CD4-positive, alpha-beta T cell treated with Interleukin-17A for 4 hours (primary cell): ENCODE results near the gene SLC30A3.
"Not testable (repeated sequence)": the region's sequence is repeated elsewhere in the genome, so short reads cannot be mapped to it uniquely, and the experiment has no call there.

Experiments used
- DNase-seq: peaks from one replicate; pipeline ENCODE4 v3.0.0-alpha.2; 2020; ENCODE audit warnings: mixed read lengths

The SLC30A3 gene

DNA sequence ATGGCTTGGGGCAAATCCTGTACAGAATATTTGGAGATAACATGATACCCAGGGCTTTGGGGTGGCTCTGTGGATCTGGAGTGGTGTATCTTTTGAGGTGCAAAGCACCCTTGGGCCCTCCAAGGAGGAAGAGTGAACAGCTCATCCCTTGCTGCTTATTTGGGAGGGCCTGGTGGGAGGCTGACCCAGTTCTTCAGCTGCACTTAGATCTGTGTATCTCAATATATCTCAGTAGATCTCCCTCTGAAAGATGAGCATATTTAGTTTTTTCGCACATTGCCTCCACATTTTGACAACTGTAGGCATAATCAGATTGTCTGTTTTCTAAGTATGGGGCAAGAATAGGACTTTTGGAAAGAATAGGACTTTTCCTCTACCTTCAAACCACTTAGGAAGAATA, 22.1 kb upstream of the SLC30A3 start:
- DNase-seq, result no peak

GRCh38 chr2:27282892-27283291, 20.0 kb upstream of the SLC30A3 start:
- no peak for DNase-seq

GRCh38 chr2:27281855-27282559, 19.2 kb upstream of the SLC30A3 start, which contains the start of gene TRIM54:
TSS of gene TRIM54 (plus strand) at chr2:27282429. CDS start at chr2:27282732, 303 bp downstream.
- no peak for DNase-seq

DNA sequence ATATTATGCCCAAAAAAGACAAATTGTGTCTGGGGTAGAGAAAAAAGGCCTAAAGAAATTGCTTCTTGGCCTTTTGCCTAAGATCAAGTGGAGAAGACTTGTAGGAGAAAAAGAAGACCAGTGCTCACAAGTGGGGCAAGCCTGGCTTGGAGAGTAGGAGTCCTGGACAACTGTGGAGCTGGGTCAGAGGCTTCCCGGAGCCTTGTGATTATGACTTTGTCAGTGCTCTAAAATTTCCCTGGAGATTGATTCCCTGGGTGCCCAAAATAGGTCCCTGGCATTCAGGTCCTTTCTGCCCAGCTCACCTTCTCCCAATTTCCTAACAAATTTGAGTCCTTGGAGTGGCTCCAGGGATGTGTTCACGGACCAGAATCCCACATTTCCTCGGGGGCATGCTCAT, 18.6 kb upstream of the SLC30A3 start:
- no peak for DNase-seq

DNA sequence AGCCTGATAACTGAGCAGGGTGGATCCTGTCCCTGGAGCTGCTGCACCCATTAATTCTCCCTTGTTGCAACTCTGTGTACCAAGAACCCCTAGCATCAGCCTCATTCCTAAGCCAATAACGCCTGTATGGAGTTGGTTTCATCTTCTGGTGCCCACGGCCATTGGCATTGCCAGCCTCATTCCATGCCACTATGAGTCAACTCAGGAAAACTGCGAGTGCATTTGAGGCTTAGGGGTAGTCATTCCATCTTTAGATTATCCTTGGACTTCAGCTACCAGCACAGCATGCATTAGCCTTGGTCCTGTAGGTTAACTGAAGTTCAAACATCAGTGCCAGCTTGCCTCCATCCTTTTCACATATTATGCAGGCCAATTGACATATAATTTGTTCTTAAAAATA, 18.0 kb upstream of the SLC30A3 start:
- DNase-seq, result no peak

DNA sequence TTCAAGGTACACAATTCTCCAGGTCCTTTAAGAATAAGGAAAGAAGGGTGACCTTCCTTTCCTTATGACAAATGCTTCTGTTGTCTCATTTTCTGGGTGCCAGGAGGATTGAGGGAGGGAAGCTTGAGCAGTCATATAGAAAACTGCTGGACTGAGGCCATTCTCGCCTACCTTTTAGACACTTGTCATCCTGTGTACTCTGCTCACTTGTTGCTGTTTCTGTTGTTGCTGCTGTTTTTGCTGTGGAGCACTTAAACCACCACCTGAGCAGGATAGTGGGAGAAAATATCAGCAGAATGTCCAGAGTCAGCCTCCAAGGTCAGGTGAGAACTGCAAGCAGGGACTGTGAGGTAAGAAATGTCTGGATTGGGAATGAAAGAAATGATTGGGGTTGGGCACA, 15.2 kb upstream of the SLC30A3 start:
- no peak for DNase-seq

DNA sequence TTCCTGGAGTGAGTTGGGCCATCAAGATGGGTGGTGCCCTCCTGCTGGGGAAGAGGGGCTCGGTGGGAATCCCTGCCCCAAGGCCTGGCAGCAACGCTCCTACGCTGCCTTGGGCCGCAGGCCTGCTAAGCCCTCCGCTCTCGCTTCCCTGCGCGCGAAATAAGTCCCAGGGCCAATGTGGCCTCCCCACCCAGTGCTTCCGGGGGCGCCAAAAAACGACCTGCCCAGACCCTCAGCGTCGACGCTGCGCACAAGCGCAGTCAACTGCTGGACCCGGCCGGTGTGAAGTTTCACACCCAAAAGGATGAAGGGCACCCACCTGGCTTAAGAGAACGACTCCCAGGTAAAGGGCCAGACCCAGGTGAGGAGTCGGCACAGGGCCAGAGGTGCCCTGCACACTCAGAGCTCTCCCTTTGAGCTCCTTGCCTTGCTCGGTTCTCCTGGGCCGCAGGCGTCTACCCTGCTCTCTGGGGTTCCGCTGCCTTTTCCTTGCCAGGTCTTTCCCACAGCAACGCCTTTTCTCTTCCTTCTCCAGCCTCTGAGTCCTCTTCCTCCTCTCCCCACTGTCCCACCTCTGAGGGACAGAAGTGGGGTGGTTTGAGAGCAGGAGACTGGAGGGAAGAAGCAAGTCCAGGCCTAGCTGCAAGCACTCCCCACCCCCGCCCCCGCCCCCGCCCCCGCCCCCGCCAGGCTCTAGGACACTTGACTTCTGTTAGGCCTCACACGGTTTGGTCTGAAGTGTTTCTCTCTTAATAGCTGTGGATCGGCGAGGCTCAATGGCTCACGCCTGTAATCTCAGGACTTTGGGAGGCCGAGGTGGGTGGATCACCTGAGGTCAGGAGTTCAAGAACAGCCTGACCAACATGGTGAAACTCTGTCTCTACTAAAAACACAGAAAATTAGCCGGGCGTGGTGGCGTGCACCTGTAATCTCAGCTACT, 12.6 kb upstream of the SLC30A3 start, which contains the start of gene DNAJC5G:
DNAJC5G (plus strand) TSS at position 223 of the 940 bp plus-strand sequence. CDS start 1,296 bp downstream, outside the sequence.
- no peak for DNase-seq

- not testable (repeated sequence) for DNase-seq
Measured at GRCh38 chr2:27272537-27273522, 10.0 kb upstream of the SLC30A3 start.

GRCh38 chr2:27271631-27272340, 8.9 kb upstream of the SLC30A3 start:
- no peak for DNase-seq

DNA sequence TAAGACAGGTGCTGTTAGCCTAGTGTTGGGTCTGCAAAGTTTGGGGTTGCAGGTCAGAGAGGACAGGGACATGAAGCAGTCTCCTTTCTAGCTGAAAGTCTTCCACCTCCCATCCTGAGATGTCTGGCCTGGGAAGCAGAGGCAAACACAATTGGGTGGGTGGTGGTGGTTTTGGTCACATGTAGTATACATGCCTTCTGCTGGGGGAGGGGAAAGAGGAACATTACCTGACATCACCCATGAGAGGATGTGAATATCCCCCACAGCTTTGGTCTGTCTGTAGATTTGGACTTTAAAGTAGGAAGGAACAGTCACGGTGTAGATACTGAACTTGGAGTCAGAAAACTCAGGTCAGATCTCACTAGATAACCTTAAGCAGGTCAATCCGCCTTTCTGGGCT, 7.8 kb upstream of the SLC30A3 start:
- no peak for DNase-seq

DNA sequence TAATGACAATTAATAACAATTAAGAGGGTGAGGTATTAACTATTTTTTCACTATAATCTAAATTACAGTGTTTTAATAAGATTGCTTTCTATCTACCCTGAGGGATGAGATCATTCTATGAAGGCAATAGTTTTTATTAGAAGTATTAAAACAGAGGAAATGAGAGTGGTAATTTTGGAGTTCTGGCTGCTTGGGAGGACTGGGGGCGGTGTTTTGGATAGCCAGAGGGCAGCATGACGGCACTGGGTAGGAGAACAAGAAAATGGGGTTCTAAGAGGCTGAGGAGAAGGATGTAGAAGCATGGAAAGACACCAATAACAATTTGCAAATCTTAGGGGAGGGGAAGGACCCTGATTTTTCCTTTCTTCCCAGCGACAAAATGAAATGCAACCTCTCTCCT, 7.3 kb upstream of the SLC30A3 start:
- no peak for DNase-seq

DNA sequence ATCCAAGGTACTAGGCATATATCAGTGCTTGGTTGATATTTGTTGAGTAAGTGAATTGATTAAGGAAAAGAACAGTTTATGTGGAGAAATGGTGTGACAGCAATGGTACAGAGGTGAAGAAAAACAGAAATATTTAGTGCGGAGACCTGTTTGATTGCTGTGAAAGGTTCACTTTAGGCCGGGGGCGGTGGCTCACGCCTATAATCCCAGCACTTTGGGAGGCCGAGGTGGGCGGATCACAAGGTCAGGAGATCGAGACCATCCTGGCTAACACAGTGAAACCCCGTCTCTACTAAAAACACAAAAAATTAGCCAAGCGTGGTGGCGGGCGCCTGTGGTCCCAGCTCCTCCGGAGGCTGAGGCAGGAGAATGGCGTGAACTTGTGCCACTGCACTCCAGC, 5.4 kb upstream of the SLC30A3 start:
- DNase-seq, result not testable (repeated sequence)

DNA sequence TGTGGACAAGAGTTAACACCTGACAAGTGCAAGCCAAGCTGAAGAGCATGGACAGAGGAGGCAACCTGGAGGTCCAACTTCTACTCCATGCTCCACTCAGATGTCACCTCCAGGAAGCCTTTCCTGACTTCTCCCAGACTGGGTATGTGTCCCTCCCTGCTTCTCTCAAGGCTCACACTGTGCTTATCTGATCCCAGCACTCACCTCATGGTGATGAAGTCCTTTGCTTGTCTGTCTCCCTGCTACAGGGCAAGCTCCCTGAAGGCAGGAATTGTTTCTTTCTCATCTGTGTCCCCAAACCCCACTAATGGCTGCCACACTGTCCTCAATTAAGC, 2.7 kb upstream of the SLC30A3 start:
- DNase-seq, result no peak

DNA sequence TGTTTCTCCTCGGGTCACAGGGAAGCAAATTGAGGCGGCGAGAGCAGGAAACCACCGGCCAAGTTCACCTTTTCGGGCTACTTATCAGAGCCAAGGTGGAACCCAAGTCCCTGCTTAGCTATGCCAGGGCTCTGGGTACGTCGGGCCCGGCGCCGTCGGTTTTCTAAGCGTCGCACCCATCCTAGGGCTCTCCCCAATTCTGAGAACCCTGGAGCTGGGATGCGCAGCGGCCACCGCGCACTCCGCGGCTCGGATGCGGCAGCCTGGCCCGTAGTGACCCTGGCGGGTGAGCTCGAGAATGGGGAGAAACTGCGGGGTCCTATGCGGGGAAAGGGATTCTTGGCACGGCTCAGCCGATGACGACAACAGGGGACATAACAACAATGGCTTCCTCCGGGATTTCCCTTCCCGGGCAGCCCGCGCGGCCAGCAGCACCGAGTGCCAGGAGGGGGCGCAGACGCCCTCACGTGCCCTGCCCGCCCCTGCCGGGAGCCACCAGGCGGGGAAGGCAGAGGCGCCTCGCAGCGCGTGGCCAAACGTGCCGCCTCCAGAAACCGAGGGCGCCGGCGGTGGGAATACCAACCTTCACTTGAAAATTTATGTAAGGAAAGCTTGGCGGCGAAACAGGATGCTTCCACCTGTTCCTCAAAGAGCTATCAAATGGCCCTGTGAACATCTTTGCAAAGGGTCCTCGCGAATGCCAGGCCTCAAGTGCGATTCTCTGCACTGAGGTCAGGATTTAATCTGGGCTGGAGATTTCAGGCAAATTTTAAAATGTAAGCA, 2.1 kb upstream of the SLC30A3 start:
- DNase-seq, result peak; percentile 73

DNA sequence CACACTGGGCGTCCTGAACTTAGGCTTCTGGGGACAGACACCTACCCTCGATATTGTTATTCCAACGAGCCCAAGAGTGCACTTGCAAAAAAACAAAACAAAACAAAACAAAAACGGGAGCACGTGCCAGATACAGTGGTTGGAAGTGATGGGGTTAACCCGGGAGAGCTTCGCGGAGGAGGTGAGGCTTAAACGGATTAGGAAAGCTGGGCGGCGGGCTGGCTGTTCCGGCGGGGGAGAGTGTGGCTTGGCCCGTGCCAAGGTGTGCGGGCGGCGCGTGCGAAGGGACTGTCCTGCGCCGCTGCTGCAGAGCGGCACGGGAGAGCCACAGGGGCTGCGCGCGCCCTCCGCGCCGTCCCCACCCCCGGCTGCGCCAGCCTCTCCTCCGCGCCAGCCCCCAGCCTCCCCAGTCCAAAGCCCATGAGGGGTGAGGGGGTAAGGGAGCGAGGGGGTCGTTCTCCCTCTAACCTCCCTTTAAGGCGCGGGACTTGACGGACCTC, 1.5 kb upstream of the SLC30A3 start:
- peak; percentile 19 for DNase-seq

DNA sequence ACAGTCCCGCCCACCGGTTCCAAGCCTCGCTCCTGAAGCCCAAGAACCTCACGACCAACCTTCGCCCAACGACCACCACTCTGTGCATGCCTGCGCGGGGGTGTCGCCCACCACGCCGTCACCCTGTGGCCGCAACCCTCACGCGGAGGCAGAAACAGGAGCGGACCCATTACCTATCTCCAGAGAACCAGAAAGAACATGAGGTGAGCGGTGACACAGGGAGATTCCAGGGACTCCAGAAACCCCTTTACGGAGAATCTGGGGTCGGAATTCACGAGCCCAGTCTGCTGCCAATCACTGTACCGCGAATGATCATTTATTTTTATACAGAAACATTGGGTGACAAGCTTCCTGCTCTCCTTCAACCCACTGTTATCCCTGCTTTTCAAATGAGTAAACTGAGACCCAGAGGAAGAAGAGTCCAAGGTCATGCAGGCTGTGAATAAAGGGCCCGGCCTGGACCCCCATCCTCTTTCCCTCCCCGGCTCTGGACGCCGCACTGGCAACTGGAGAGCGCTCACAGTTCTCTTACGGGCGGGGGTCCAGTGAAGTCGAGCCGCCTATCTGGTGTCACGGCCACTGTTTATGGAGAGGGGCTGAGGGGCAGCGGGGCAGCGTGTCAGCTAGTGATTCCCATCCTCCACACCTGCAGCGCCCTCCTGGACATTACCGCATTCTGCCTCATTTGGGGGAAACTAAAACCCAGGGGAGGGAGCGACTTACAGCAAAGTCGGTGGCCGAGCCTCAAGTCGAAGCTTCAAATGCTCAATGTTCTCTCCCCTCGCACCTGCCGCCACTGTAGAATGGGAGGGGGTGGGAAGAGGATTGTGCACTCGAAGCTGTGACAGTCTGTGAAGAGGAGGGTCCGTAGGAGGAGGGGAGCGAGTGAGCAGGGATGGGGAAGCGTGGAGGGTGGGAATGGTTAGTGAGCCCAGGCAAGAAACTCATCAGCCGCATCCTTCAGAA, 723 bp upstream of the SLC30A3 start:
- DNase-seq, result peak; percentile 13

DNA sequence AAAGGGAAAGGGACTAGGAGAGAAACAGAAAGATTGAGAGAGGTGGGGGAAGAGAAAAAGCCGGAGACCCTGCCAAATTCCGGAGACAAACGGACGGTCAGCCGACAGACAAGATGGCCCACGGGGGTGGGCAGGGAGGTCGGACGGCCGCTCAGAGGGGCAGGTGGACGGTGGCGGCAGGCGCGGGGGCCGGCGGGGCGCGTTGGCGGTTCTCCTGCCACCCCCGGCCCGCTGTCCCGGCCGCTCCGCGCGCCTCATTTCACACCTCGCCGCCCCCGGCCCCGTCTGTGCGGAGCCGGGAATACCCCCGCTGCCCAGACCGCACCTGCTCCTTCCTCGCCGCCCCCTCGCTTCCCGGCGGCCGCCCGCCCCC, 935 bp downstream of the SLC30A3 start:
- no peak for DNase-seq

DNA sequence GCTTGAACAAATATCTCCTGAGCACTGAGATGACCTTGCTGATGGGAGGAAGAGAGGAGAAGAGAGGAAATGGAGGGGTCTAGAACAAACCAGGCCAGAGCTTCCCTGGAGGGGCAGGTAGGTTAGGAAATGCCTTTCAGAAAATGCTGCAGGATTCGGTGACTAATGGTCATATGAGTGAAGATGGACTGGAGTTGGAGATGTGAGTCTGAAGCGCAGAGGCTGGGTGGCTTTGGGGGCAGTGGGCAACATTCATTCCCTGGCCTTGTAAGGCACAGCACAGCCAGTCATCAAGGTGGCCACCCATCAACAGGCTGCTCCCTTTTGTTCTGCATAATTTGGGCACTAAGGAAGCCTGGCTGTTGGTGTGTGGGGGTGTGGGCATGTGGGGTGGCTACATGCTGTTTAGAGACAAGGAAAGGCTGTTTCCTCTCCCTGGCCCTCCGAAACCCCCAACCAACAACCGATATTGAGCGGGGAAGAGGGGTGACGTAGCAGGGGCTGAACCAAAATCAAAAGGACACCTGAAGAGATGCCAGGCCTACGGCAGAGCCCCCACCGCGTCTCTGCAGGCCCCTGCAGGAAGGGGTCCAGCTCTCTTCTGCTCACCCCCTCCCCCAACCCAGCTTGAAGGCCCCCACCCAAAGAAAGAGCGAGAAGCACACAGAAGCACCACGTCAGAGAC, 1.5 kb downstream of the SLC30A3 start:
- no peak for DNase-seq

DNA sequence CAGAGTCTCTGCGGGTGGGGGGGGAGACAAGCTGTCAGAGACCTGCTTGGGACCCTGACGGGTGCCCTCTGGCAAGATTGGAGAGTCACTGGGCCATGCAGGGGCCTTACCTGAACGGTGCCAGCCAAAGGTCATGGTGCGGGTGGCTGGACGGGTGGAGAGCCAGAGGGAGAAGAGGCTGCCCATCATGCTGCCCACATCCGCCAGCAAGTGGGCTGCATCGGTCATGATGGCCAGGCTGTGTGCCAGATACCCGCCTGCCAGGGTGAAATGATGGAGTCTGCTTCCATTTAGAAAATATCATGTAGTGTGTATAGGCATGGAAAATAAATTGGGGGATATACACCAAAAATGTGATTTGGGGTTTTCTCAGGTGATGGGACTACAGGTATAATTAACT, 4.8 kb downstream of the SLC30A3 start:
- DNase-seq, result no peak
